ENCODE measurements around the gene CST3. TPM values are rescaled to one million over a fixed set of nuclear protein-coding genes. Genes with fewer than 3 reads are reported as not detected.
A peak's percentile ranks its signal among the peaks of the same experiment; 100 is the strongest.

Gene CST3
- total RNA-seq, 1 experiment from 2014 or later: 181 TPM

DNA sequence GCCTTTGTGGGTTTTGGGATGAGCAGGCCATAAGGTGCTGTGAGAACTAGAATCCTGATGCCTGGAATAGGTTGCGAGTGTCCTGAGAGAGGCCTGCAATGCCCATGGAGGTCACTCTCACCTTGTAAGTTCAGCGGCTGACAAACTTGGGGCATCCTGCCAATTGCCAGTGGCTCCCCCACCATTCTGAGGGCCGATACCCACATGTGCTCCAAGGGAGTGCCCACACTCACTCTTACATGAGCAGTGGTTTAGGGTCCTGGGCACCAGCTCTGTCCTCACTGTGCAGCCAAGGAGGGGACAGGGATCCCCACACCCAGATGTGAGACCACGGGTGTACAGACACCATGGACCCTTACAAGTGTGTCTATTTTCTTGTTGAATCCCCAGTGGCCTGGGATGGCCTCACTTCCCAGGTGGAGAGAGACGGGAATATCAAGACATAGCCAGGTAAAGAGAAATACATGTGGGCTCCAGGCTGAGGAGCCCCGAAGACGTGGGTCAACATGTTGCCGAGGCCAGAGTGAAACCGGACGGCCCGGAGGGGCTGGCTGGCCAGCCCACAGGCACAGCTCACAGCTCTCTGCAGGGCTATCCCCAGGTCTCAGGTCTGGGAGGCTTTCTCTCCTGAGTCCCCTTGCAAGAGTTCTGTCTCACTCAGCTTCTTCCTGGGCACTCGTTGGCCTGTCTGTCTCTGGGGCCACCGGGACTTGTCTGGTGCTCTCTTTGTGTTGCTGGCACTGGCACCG, 30.1 kb downstream of the CST3 start:
- intact Hi-C loops (cut with micrococcal nuclease): loop anchor here (2.0 to 5.0 kb wide), 3 partner anchors 60 to 257 kb away; partner anchors contain the start of gene NXT1

DNA sequence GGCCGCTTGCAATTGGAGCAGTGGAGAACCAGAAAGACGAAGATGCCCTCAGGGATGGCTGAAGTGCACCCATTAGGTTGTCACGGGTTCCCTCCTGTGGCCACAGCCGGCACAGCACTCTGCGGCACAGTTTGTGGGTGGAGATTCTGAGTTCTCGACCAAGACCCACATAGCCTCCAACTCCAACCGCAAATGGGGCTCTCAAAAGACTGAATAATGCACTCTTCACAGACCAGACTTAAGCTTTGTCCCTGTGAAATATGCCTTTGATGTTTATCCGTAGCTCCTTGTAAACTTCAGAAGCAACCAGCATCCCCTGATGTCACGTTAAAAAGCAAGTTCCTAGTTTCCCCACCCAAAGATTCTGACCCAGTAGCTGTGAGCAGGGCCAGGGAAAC, 31.1 kb downstream of the CST3 start:
- peak; percentile 99 for ATAC-seq
- H3K4me3 ChIP-seq (replicated peaks in 1 of 2; ENCODE audit: low read depth in 1 of 2, low read length in 2 of 2): no peak overlapping the region
- intact Hi-C loops (cut with micrococcal nuclease): loop anchor here (2.0 to 5.0 kb wide), 3 partner anchors 61 to 256 kb away; partner anchors contain the start of gene NXT1

More for the DNA sequence above, 30.1 kb downstream of the CST3 start:
- no peak overlapping the region for H3K27ac ChIP-seq (ENCODE audit: low read depth, low read length)
- H3K9me2 ChIP-seq (ENCODE audit: insufficient read depth): no peaks in the 10 kb centered on the region
- no peaks in the 10 kb centered on the region for H3K4me1 ChIP-seq (ENCODE audit: control insufficient read depth in 1 of 2, insufficient read depth in 2 of 2, low read length in 2 of 2)
- no peaks in the 10 kb centered on the region for H4K20me1 ChIP-seq (ENCODE audit: insufficient read depth)
- no peaks in the 10 kb centered on the region for H3K36me3 ChIP-seq (ENCODE audit: control insufficient read depth in 1 of 2, insufficient read depth in 2 of 2, low read length in 2 of 2)
- CTCF ChIA-PET: interaction anchor here (0.9 to 2.2 kb wide), 2 partner anchors 166 to 186 kb away, joined by 3 to 12 read pairs; partner anchors contain the start of gene NAPB
- POLR2A ChIA-PET: no interaction called here
- no peak overlapping the region for H3K4me2 ChIP-seq (ENCODE audit: low read length)
- BruUV-seq (replicated peaks): no TSS peak
- no peak overlapping the region for H3K9ac ChIP-seq (ENCODE audit: low read length)
- peaks cover 3% of the 10 kb centered on the region; the same call in 1 of the 2 replicates for H3K27me3 ChIP-seq (ENCODE audit: insufficient read depth, low read length)
- H2AFZ ChIP-seq (ENCODE audit: low read depth, low read length, poor library complexity, severe bottlenecking): no peak overlapping the region
- DNase-seq (ENCODE audit: low read depth, low spot score) (no peak), ATAC-seq (no peak)
- no peaks in the 10 kb centered on the region for H3K9me3 ChIP-seq (ENCODE audit: control insufficient read depth in 1 of 2, insufficient read depth in 1 of 2, low read depth in 1 of 2, low read length in 2 of 2)
- H3K4me3 ChIP-seq (replicated peaks in 1 of 2; ENCODE audit: low read depth in 1 of 2, low read length in 2 of 2): no peak overlapping the region
- TF ChIP-seq CEBPB (IDR thresholded peaks at IDR 0.05; ENCODE audit: low read depth) (no peak), EZH2 (IDR thresholded peaks at IDR 0.05) (no peak), ZFX (IDR thresholded peaks at IDR 0.05) (no peak), RAD21 (IDR thresholded peaks at IDR 0.05; ENCODE audit: low read depth) (no peak)
- RAD21 ChIA-PET (ENCODE audit: low non-redundant PET in 1 of 2, low total read pairs in 2 of 2, uncharacterized antibody in 2 of 2, unreplicated experiment in 2 of 2): no interaction called here
- no peaks in the 10 kb centered on the region for H3K79me2 ChIP-seq (ENCODE audit: insufficient read depth, low read length)

More for the DNA sequence above, 31.1 kb downstream of the CST3 start:
- Histone ChIP-seq H3K9ac (ENCODE audit: low read length) (no peak overlapping the region), H4K20me1 (ENCODE audit: insufficient read depth) (no peaks in the 10 kb centered on the region), H3K9me3 (ENCODE audit: control insufficient read depth in 1 of 2, insufficient read depth in 1 of 2, low read depth in 1 of 2, low read length in 2 of 2) (no peaks in the 10 kb centered on the region), H3K9me2 (ENCODE audit: insufficient read depth) (no peaks in the 10 kb centered on the region), H3K27ac (ENCODE audit: low read depth, low read length) (no peak overlapping the region), H3K27me3 (ENCODE audit: insufficient read depth, low read length) (peaks cover 4% of the 10 kb centered on the region; the same call in 1 of the 2 replicates), H3K79me2 (ENCODE audit: insufficient read depth, low read length) (no peaks in the 10 kb centered on the region), H3K4me1 (ENCODE audit: control insufficient read depth in 1 of 2, insufficient read depth in 2 of 2, low read length in 2 of 2) (no peaks in the 10 kb centered on the region), H2AFZ (ENCODE audit: low read depth, low read length, poor library complexity, severe bottlenecking) (peak overlapping the region; percentile 34), H3K36me3 (ENCODE audit: control insufficient read depth in 1 of 2, insufficient read depth in 2 of 2, low read length in 2 of 2) (no peaks in the 10 kb centered on the region), H3K4me2 (ENCODE audit: low read length) (peak overlapping the region; percentile 11)
- CTCF ChIA-PET: interaction anchor here (0.9 to 2.2 kb wide), 2 partner anchors 165 to 185 kb away, joined by 3 to 12 read pairs; partner anchors contain the start of gene NAPB
- DNase-seq (ENCODE audit: low read depth, low spot score): peak; percentile 54
- RAD21 ChIA-PET (ENCODE audit: low non-redundant PET in 1 of 2, low total read pairs in 2 of 2, uncharacterized antibody in 2 of 2, unreplicated experiment in 2 of 2): no interaction called here
- no TSS peak for BruUV-seq (replicated peaks)
- TF ChIP-seq, protein P1, sequence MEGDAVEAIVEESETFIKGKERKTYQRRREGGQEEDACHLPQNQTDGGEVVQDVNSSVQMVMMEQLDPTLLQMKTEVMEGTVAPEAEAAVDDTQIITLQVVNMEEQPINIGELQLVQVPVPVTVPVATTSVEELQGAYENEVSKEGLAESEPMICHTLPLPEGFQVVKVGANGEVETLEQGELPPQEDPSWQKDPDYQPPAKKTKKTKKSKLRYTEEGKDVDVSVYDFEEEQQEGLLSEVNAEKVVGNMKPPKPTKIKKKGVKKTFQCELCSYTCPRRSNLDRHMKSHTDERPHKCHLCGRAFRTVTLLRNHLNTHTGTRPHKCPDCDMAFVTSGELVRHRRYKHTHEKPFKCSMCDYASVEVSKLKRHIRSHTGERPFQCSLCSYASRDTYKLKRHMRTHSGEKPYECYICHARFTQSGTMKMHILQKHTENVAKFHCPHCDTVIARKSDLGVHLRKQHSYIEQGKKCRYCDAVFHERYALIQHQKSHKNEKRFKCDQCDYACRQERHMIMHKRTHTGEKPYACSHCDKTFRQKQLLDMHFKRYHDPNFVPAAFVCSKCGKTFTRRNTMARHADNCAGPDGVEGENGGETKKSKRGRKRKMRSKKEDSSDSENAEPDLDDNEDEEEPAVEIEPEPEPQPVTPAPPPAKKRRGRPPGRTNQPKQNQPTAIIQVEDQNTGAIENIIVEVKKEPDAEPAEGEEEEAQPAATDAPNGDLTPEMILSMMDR (IDR thresholded peaks at IDR 0.05 in 2 of 3, conservative IDR thresholded peaks at IDR 0.05 in 1 of 3; ENCODE audit: borderline replicate concordance in 1 of 3, insufficient read depth in 1 of 3, low read depth in 2 of 3, low read length in 2 of 3): peak; percentile 62 to 88 (median 88)
- TF ChIP-seq RAD21 (IDR thresholded peaks at IDR 0.05; ENCODE audit: low read depth): peak; percentile 83
- TF ChIP-seq EGR1 (IDR thresholded peaks at IDR 0.05; ENCODE audit: low read depth): no peak
- POLR2A ChIA-PET: no interaction called here

Measured in HCT116 (cell line).